Natural killer cell (primary cell): ENCODE measurements around the gene CCDC175. TPM values are rescaled to one million over a fixed set of nuclear protein-coding genes. Genes with fewer than 3 reads are reported as not detected.

ENCODE experiments used
- total RNA-seq, 4 donors: library from RNA; stranded (reverse); fragments of 120-200 nt in 1 of 4; gene quantifications; one replicate each; pipeline versions ENCODE4 v1.2.3 to v1.2.4, GENCODE V29; 2013 to 2022

Gene CCDC175
- total RNA-seq, 3 donors from 2014 or later (not counting 1 experiment from before 2014, with no cell fraction given), result not detected

Other genes starting within 250 kb of the CCDC175 start
- gene GPR135, start 111.4 kb downstream of the CCDC175 start, total RNA-seq, result 1 to 10 TPM; 1.3 to 1.8 (median 1.8) TPM
- 10 to 100 TPM; 13.3 to 18.8 (median 16.5) TPM for gene L3HYPDH, start 92.4 kb downstream of the CCDC175 start, total RNA-seq
- 10 to 100 TPM; 18.8 to 25.0 (median 20.5) TPM for gene JKAMP, start 92.3 kb downstream of the CCDC175 start, total RNA-seq